ENCODE measurements around the gene HDAC4.

HDAC4 gene

GRCh38 chr2:239202836-239203235 is 198.0 kb downstream of the HDAC4 start:
- H3K4me1 ChIP-seq (ENCODE audit: insufficient read depth, low read length, severe bottlenecking), result no peaks in the 10 kb centered on the region
- H2AFZ ChIP-seq (ENCODE audit: low read length), result no peak overlapping the region
- TF ChIP-seq EZH2 (IDR thresholded peaks at IDR 0.05; ENCODE audit: borderline replicate concordance, low read length) (no peak), CTCF (IDR thresholded peaks at IDR 0.05; ENCODE audit: low read length) (no peak)
- no peaks in the 10 kb centered on the region for H3K9me2 ChIP-seq (ENCODE audit: low read depth, low read length)
- H3K79me2 ChIP-seq (ENCODE audit: insufficient read depth, low read length), result no peaks in the 10 kb centered on the region
- H3K4me3 ChIP-seq (ENCODE audit: low read depth, low read length, poor library complexity, severe bottlenecking), result no peak overlapping the region
- no peaks in the 10 kb centered on the region for H3K36me3 ChIP-seq (ENCODE audit: insufficient read depth, low read length)
- no peak overlapping the region for H3K4me2 ChIP-seq (ENCODE audit: low read length)
- H4K20me1 ChIP-seq (ENCODE audit: insufficient read depth, low read length), result no peaks in the 10 kb centered on the region
- H3K27me3 ChIP-seq (ENCODE audit: insufficient read depth, low read length), result no peaks in the 10 kb centered on the region
- H3K9me3 ChIP-seq (ENCODE audit: low read length), result no peaks in the 10 kb centered on the region
- no peaks in the 10 kb centered on the region for H3F3A ChIP-seq (ENCODE audit: insufficient read depth, low read length)
- no peak overlapping the region for H3K27ac ChIP-seq (ENCODE audit: low read depth, low read length, poor library complexity, severe bottlenecking)
- H3K9ac ChIP-seq (ENCODE audit: low read length), result no peak overlapping the region

GRCh38 chr2:239202343-239202742 is 198.5 kb downstream of the HDAC4 start:
- Histone ChIP-seq H3K4me1 (ENCODE audit: insufficient read depth, low read length, severe bottlenecking) (no peaks in the 10 kb centered on the region), H3K9ac (ENCODE audit: low read length) (no peak overlapping the region), H3K27ac (ENCODE audit: low read depth, low read length, poor library complexity, severe bottlenecking) (no peak overlapping the region), H3K79me2 (ENCODE audit: insufficient read depth, low read length) (no peaks in the 10 kb centered on the region), H3F3A (ENCODE audit: insufficient read depth, low read length) (no peaks in the 10 kb centered on the region), H3K36me3 (ENCODE audit: insufficient read depth, low read length) (no peaks in the 10 kb centered on the region), H2AFZ (ENCODE audit: low read length) (no peak overlapping the region), H4K20me1 (ENCODE audit: insufficient read depth, low read length) (no peaks in the 10 kb centered on the region), H3K4me2 (ENCODE audit: low read length) (no peak overlapping the region), H3K4me3 (ENCODE audit: low read depth, low read length, poor library complexity, severe bottlenecking) (no peak overlapping the region), H3K9me2 (ENCODE audit: low read depth, low read length) (no peaks in the 10 kb centered on the region), H3K27me3 (ENCODE audit: insufficient read depth, low read length) (no peaks in the 10 kb centered on the region), H3K9me3 (ENCODE audit: low read length) (no peaks in the 10 kb centered on the region)
- TF ChIP-seq CTCF (IDR thresholded peaks at IDR 0.05; ENCODE audit: low read length) (no peak), EZH2 (IDR thresholded peaks at IDR 0.05; ENCODE audit: borderline replicate concordance, low read length) (no peak)

GRCh38 chr2:239201884-239202283 is 198.9 kb downstream of the HDAC4 start:
- Histone ChIP-seq H4K20me1 (ENCODE audit: insufficient read depth, low read length) (no peaks in the 10 kb centered on the region), H3K9me2 (ENCODE audit: low read depth, low read length) (no peaks in the 10 kb centered on the region), H3K27me3 (ENCODE audit: insufficient read depth, low read length) (no peaks in the 10 kb centered on the region), H3K4me2 (ENCODE audit: low read length) (no peak overlapping the region), H3K4me1 (ENCODE audit: insufficient read depth, low read length, severe bottlenecking) (no peaks in the 10 kb centered on the region), H3K27ac (ENCODE audit: low read depth, low read length, poor library complexity, severe bottlenecking) (no peak overlapping the region), H2AFZ (ENCODE audit: low read length) (no peak overlapping the region), H3K79me2 (ENCODE audit: insufficient read depth, low read length) (no peaks in the 10 kb centered on the region), H3K36me3 (ENCODE audit: insufficient read depth, low read length) (no peaks in the 10 kb centered on the region), H3K4me3 (ENCODE audit: low read depth, low read length, poor library complexity, severe bottlenecking) (no peak overlapping the region), H3K9me3 (ENCODE audit: low read length) (no peaks in the 10 kb centered on the region), H3K9ac (ENCODE audit: low read length) (no peak overlapping the region), H3F3A (ENCODE audit: insufficient read depth, low read length) (no peaks in the 10 kb centered on the region)
- no peak for TF ChIP-seq EZH2 (IDR thresholded peaks at IDR 0.05; ENCODE audit: borderline replicate concordance, low read length)
- TF ChIP-seq CTCF (IDR thresholded peaks at IDR 0.05; ENCODE audit: low read length), result no peak
